Sigmoid colon (tissue), 4 donors: ENCODE measurements around the gene FNIP1.

Experiments
- CTCF ChIP-seq, 4 experiments: fragments of 450-650 bp in 3 of 4; fragments of 200-600 bp in 1 of 4; IDR thresholded peaks; one replicate each; pipeline ENCODE4 v1.5.1; 2016 to 2019; ENCODE audit warnings: antibody characterized with exemption in 4 of 4, mild to moderate bottlenecking in 3 of 4, moderate library complexity in 2 of 4
- EP300 ChIP-seq, 4 donors: sonication (generic); formaldehyde crosslinking; IDR thresholded peaks; one replicate each; pipeline ENCODE4 v1.6.1; 2017; ENCODE audit warnings: antibody characterized with exemption in 4 of 4
- POLR2A ChIP-seq, 2 donors: fragments of 450-650 bp; IDR thresholded peaks; one replicate each; pipeline ENCODE4 v1.6.1; 2016; ENCODE audit warnings: antibody characterized with exemption in 2 of 2, mild to moderate bottlenecking in 2 of 2, moderate library complexity in 2 of 2
- POLR2AphosphoS5 ChIP-seq, 4 donors: sonication (generic); formaldehyde crosslinking; IDR thresholded peaks; one replicate each; pipeline ENCODE4 v1.6.1; 2017; ENCODE audit warnings: antibody characterized with exemption in 4 of 4

DNA sequence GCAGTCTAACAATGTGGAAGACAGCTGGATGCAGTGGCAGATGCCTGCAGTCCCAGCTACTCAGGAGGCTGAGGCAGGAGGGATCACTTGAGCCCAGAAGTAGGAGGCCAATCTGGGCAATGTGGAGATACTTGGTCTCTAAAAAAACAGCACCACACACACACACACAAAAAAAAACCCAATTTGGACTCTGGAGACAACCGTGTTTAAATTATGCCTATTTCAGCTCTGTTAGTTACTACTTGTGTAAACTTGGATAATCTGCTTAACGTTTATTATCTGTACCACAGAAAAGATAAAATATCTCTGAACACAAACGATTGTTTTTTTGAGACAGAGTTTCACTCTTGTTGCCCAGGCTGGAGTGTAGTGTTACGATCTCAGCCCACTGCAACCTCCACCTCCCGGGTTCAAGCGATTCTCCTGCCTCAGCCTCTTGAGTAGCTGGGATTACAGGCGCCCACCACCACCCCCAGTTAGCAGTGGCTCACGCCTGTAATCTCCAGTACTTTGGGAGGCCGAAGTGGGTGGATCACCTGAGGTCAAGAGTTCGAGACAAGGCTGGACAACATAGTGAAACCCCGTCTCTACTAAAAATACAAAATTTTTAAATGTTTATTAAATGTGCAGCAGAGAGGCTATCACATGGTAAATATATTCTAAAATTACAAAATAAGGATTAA, 179.5 kb downstream of the FNIP1 start:
- TF ChIP-seq CTCF (IDR thresholded peaks at IDR 0.05) = no peak
- no peak for TF ChIP-seq POLR2A (IDR thresholded peaks at IDR 0.05)
- no peak for TF ChIP-seq EP300 (IDR thresholded peaks at IDR 0.05)
- TF ChIP-seq POLR2AphosphoS5 (IDR thresholded peaks at IDR 0.05) = no peak
